ENCODE measurements around the gene IQSEC1.

DNA sequence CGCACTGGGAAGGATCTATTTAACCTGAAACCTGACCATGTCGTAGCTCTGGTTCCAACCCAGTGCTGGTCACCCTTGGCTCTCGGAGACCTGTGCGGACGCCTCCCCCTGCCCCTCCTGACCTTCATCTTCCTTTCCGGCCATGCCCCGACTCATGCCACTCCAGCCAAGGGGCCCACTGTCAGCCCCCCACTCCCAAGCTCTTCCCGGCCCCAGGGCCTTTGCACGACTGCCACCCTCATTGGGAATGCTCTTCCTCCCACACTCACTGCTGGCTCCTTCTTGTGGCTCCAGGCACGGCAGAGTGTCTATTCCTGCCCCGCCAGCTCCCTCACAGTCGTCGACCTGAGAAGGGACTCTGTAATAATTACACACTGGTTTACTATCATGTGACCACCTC is 9.4 kb upstream of the IQSEC1 start:
- TF ChIP-seq, protein P1, sequence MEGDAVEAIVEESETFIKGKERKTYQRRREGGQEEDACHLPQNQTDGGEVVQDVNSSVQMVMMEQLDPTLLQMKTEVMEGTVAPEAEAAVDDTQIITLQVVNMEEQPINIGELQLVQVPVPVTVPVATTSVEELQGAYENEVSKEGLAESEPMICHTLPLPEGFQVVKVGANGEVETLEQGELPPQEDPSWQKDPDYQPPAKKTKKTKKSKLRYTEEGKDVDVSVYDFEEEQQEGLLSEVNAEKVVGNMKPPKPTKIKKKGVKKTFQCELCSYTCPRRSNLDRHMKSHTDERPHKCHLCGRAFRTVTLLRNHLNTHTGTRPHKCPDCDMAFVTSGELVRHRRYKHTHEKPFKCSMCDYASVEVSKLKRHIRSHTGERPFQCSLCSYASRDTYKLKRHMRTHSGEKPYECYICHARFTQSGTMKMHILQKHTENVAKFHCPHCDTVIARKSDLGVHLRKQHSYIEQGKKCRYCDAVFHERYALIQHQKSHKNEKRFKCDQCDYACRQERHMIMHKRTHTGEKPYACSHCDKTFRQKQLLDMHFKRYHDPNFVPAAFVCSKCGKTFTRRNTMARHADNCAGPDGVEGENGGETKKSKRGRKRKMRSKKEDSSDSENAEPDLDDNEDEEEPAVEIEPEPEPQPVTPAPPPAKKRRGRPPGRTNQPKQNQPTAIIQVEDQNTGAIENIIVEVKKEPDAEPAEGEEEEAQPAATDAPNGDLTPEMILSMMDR (IDR thresholded peaks at IDR 0.05): no peak
- TF ChIP-seq POLR2A (IDR thresholded peaks at IDR 0.05) (no peak), POLR2AphosphoS5 (IDR thresholded peaks at IDR 0.05) (no peak)

Data from prostate gland (tissue), 2 donors.